SK-N-SH (cell line): ENCODE results near the gene INS. TPM values are rescaled to one million over a fixed set of nuclear protein-coding genes. Genes with fewer than 3 reads are reported as not detected.

Source experiments
- CTCF ChIA-PET: fragments of 300-600, 350-600 bp; formaldehyde crosslinking; extraction: SDS; loops from one replicate; lab custom pipeline; 2021; lab: Yijun Ruan, JAX
- POLR2A ChIA-PET: fragments of 350-600 bp; sonication (Branson Sonifier 250); formaldehyde crosslinking; extraction: SDS; loops from one replicate; lab custom pipeline; 2020; ENCODE audit warnings: antibody characterized with exemption, inconsistent platforms; lab: Yijun Ruan, JAX
- DNase-seq: peaks from one replicate; pipeline ENCODE4 v3.0.0; 2012
- H2AFZ ChIP-seq: fragments of 200-600 bp; sonication (generic); 2 replicates; pipeline ENCODE4 v1.8.1; 2016; ENCODE audit warnings: antibody characterized with exemption, mild to moderate bottlenecking, low read depth
- H3F3A ChIP-seq: fragments of 200-600 bp; sonication (generic); replicated peaks from 2 replicates; pipeline ENCODE3; 2016; ENCODE audit warnings: antibody characterized with exemption, mild to moderate bottlenecking; ENCODE audit not compliant: insufficient read depth
- H3K27ac ChIP-seq, 2 experiments: fragments of 200-500 bp in 1 of 2; fragments of 200-600 bp in 1 of 2; sonication (Bioruptor generic) in 1 of 2; sonication (generic), shearing (Covaris generic) in 1 of 2; 2 replicates each; pipeline versions ENCODE4 v1.5.1 to v1.6.1; 2014 to 2016; ENCODE audit warnings: low read depth in 2 of 2, inconsistent platforms in 1 of 2, low read length in 1 of 2, mild to moderate bottlenecking in 1 of 2, mixed read lengths in 1 of 2
- H3K27me3 ChIP-seq: fragments of 200-600 bp; sonication (generic), shearing (Covaris generic); 2 replicates; pipeline ENCODE4 v1.6.1; 2016; ENCODE audit warnings: mixed run types; ENCODE audit not compliant: insufficient read depth
- H3K36me3 ChIP-seq, 2 experiments: fragments of 200-500 bp in 1 of 2; fragments of 200-600 bp in 1 of 2; sonication (Bioruptor generic) in 1 of 2; sonication (generic) in 1 of 2; replicated peaks in 1 of 2; 2 replicates each; pipeline versions ENCODE3 to v1.5.1; 2014 to 2016; ENCODE audit warnings: low read length in 1 of 2, mild to moderate bottlenecking in 1 of 2; ENCODE audit not compliant: insufficient read depth in 2 of 2, control insufficient read depth in 1 of 2
- H3K4me1 ChIP-seq, 2 experiments: fragments of 200-500 bp in 1 of 2; fragments of 200-600 bp in 1 of 2; sonication (Bioruptor generic) in 1 of 2; sonication (generic), shearing (Covaris generic) in 1 of 2; 2 replicates each; pipeline versions ENCODE4 v1.5.1 to v1.6.1; 2014 to 2016; ENCODE audit warnings: low read depth in 1 of 2, low read length in 1 of 2, mixed run types in 1 of 2; ENCODE audit not compliant: insufficient read depth in 2 of 2, control insufficient read depth in 1 of 2
- H3K4me2 ChIP-seq: fragments of 200-600 bp; sonication (generic), shearing (Covaris generic); 2 replicates; pipeline ENCODE4 v1.6.1; 2017; ENCODE audit warnings: mixed run types
- H3K4me3 ChIP-seq, 2 experiments: fragments of 200-500 bp in 1 of 2; fragments of 200-600 bp in 1 of 2; sonication (Bioruptor generic) in 1 of 2; sonication (generic), shearing (Covaris generic) in 1 of 2; 2 replicates each; pipeline versions ENCODE4 v1.5.1 to v1.8.1; 2014 to 2016; ENCODE audit warnings: low read depth in 2 of 2, inconsistent platforms in 1 of 2, low read length in 1 of 2, mild to moderate bottlenecking in 1 of 2, mixed read lengths in 1 of 2, moderate library complexity in 1 of 2
- H3K79me2 ChIP-seq: fragments of 200-600 bp; sonication (generic); 2 replicates; pipeline ENCODE4 v1.8.1; 2017; ENCODE audit warnings: mild to moderate bottlenecking; ENCODE audit not compliant: insufficient read depth
- H3K9ac ChIP-seq: fragments of 200-600 bp; sonication (generic); 2 replicates; pipeline ENCODE4 v1.6.1; 2017; ENCODE audit warnings: mixed run types
- H3K9me2 ChIP-seq: fragments of 200-600 bp; sonication (generic); 2 replicates; pipeline ENCODE4 v1.6.1; 2017; ENCODE audit warnings: mixed run types
- H3K9me3 ChIP-seq: fragments of 200-600 bp; sonication (generic); 2 replicates; pipeline ENCODE4 v1.6.1; 2017; ENCODE audit warnings: mixed run types, mild to moderate bottlenecking, moderate library complexity
- H4K20me1 ChIP-seq: fragments of 200-600 bp; sonication (generic); 2 replicates; pipeline ENCODE4 v1.6.1; 2017; ENCODE audit warnings: mild to moderate bottlenecking, mixed run types; ENCODE audit not compliant: insufficient read depth
- CHD2 ChIP-seq: fragments of 150-350 bp; IDR thresholded peaks from 2 replicates; pipeline ENCODE4 v1.6.1; 2018; ENCODE audit warnings: low read length; ENCODE audit not compliant: partially characterized antibody
- EP300 ChIP-seq, 2 experiments: IDR thresholded peaks; 2 replicates each; pipeline versions ENCODE4 v1.4.0 to v1.6.1; 2012; ENCODE audit warnings: borderline replicate concordance in 1 of 2, low read depth in 1 of 2, low read length in 1 of 2
- FOSL2 ChIP-seq: IDR thresholded peaks from 2 replicates; pipeline ENCODE4 v1.4.0; 2012; ENCODE audit warnings: low read depth, mild to moderate bottlenecking, moderate library complexity, borderline replicate concordance
- FOXM1 ChIP-seq: IDR thresholded peaks from 2 replicates; pipeline ENCODE4 v1.4.0; 2012; ENCODE audit warnings: low read depth, mild to moderate bottlenecking
- MEF2A ChIP-seq: IDR thresholded peaks from 2 replicates; pipeline ENCODE4 v1.4.0; 2012; ENCODE audit warnings: low read depth, borderline replicate concordance
- MXI1 ChIP-seq: IDR thresholded peaks from 2 replicates; pipeline ENCODE4 v1.6.1; 2012; ENCODE audit warnings: mild to moderate bottlenecking, low read depth, low read length, improper control_type of control experiment
- POLR2AphosphoS5 ChIP-seq: IDR thresholded peaks from 2 replicates; pipeline ENCODE4 v1.6.1; 2012; ENCODE audit warnings: low read depth, low read length
- RCOR1 ChIP-seq: fragments of 150-350 bp; IDR thresholded peaks from 2 replicates; pipeline ENCODE4 v1.6.1; 2017; ENCODE audit warnings: antibody characterized with exemption, low read length
- RFX5 ChIP-seq: IDR thresholded peaks from 2 replicates; pipeline ENCODE4 v1.6.1; 2012; ENCODE audit warnings: mild to moderate bottlenecking, improper control_type of control experiment, low read length
- RXRA ChIP-seq: IDR thresholded peaks from 2 replicates; pipeline ENCODE4 v1.4.0; 2012; ENCODE audit warnings: low read depth, mild to moderate bottlenecking, borderline replicate concordance
- SMC3 ChIP-seq: IDR thresholded peaks from 2 replicates; pipeline ENCODE4 v1.6.1; 2012; ENCODE audit warnings: low read depth, low read length, improper control_type of control experiment
- whole genome bisulfite sequencing: methylation state at CpG from one replicate; pipeline ENCODE4 v1.1.6; 2017; ENCODE audit warnings: low lambda C conversion rate; 5-methylcytosine and 5-hydroxymethylcytosine counted together
- polyA plus RNA-seq, 3 experiments: library from polyadenylated mRNA; depleted of rRNA; stranded (reverse); fragments of >200 nt; gene quantifications; 2 replicates each; pipeline ENCODE4 v1.2.3, GENCODE V29; 2012
- TF ChIP-seq, protein P1 (sequence below): IDR thresholded peaks from 2 replicates; pipeline ENCODE4 v1.4.0; 2012; ENCODE audit warnings: low read depth, borderline replicate concordance
- TF ChIP-seq, protein P2 (sequence below): IDR thresholded peaks from 2 replicates; pipeline ENCODE4; 2012

The INS gene
- polyA plus RNA-seq, 1 of the 3 experiments (the other 2 are of a cell fraction), result not detected

DNA sequence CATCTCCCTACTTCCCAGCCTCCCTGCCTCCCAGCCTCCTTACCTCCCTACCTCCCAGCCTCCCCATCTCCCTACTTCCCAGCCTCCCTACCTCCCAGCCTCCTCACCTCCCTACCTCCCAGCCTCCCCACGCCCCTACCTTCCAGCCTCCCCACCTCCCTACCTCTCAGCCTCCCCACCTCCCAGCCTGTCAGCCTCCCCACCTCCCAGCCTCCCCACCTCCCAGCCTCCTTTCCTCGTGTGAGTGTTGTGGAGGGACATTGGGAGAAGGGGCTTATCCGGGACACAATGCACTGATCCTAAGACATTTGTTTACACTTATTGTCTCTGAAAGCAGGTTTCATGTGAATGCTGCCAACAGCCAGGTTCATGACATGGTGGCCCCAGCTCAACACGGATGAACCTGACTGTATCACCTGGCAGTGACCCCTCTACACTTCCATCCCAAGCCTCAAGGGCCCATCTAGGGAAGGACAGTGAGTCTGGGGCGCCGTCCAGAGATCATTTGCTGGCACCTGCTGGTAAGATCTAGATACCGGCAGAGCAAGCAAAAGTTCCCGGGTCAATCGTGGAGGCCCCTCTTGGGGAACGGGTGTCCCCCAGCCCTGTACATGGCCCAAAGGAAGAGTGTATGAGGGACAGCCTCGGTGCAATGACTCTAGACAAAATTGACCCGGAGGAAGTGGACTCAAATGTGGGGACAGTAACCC is 45.1 kb upstream of the INS start (continued):
- no peak for TF ChIP-seq RXRA

DNA sequence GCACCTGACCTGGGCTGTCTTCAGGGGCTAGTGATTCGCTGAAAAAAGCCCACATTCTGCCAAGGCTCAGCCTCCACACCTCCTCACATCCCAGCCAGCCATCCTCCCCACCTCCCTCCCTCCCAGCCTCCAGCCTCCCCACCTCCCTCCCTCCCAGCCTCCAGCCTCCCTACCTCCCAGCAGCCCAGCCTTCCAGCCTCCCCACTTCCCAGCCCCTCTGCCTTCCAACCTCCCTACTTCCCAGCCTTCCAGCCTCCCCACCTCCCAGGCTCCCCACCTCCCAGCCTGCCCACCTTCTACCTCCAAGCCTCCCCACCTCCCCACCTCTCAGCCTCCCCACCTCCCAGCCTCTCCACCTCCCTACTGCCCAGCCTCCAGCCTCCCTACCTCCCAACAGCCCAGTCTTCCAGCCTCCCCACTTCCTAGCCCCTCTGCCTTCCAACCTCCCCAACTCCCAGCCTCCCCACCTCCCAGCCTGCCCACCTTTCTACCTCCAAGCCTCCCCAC is 44.3 kb upstream of the INS start:
- Histone ChIP-seq H3K4me1 (peaks cover 0 to 14% of the 10 kb centered on the region in 2 experiments; a peak in 1 of 4 replicates), H3K9me2 (no peaks in the 10 kb centered on the region), H3K9ac (no peak overlapping the region), H3K4me2 (no peak overlapping the region), H3K79me2 (no peaks in the 10 kb centered on the region), H3K9me3 (no peaks in the 10 kb centered on the region), H3K27me3 (no peaks in the 10 kb centered on the region), H3K4me3 (no peak overlapping the region), H4K20me1 (no peaks in the 10 kb centered on the region), H2AFZ (no peak overlapping the region), H3K27ac (no peak overlapping the region), H3K36me3 (no peaks in the 10 kb centered on the region), H3F3A (no peaks in the 10 kb centered on the region)
- CTCF ChIA-PET, result interaction anchor here (2.0 kb wide), 1 partner anchor 94 kb away, joined by 5 read pairs; no protein-coding TSS in a partner anchor
- POLR2A ChIA-PET, result no interaction called here
- WGBS, result 38% methylated on average over 1 of the region's 1 CpG
- TF ChIP-seq FOSL2 (no peak), RFX5 (no peak), MXI1 (no peak), MEF2A (no peak), CHD2 (no peak), SMC3 (no peak), POLR2AphosphoS5 (no peak), EP300 (IDR thresholded peaks at IDR 0.05; ENCODE audit: borderline replicate concordance in 1 of 2, low read depth in 1 of 2, low read length in 1 of 2) (no peak), FOXM1 (no peak), RCOR1 (no peak)
- TF ChIP-seq, protein P1, sequence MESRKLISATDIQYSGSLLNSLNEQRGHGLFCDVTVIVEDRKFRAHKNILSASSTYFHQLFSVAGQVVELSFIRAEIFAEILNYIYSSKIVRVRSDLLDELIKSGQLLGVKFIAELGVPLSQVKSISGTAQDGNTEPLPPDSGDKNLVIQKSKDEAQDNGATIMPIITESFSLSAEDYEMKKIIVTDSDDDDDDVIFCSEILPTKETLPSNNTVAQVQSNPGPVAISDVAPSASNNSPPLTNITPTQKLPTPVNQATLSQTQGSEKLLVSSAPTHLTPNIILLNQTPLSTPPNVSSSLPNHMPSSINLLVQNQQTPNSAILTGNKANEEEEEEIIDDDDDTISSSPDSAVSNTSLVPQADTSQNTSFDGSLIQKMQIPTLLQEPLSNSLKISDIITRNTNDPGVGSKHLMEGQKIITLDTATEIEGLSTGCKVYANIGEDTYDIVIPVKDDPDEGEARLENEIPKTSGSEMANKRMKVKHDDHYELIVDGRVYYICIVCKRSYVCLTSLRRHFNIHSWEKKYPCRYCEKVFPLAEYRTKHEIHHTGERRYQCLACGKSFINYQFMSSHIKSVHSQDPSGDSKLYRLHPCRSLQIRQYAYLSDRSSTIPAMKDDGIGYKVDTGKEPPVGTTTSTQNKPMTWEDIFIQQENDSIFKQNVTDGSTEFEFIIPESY, result no peak
- TF ChIP-seq, protein P2, sequence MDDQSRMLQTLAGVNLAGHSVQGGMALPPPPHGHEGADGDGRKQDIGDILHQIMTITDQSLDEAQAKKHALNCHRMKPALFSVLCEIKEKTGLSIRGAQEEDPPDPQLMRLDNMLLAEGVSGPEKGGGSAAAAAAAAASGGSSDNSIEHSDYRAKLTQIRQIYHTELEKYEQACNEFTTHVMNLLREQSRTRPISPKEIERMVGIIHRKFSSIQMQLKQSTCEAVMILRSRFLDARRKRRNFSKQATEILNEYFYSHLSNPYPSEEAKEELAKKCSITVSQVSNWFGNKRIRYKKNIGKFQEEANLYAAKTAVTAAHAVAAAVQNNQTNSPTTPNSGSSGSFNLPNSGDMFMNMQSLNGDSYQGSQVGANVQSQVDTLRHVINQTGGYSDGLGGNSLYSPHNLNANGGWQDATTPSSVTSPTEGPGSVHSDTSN, result no peak
- DNase-seq, result no peak
